Fibroblast of peridontal ligament (primary cell): Measurements from ENCODE around the gene DAO.

Experiments used
- DNase-seq: peaks from one replicate; pipeline ENCODE4 v3.0.0-alpha.2; 2010; ENCODE audit errors: extremely low read depth

DAO gene

DNA sequence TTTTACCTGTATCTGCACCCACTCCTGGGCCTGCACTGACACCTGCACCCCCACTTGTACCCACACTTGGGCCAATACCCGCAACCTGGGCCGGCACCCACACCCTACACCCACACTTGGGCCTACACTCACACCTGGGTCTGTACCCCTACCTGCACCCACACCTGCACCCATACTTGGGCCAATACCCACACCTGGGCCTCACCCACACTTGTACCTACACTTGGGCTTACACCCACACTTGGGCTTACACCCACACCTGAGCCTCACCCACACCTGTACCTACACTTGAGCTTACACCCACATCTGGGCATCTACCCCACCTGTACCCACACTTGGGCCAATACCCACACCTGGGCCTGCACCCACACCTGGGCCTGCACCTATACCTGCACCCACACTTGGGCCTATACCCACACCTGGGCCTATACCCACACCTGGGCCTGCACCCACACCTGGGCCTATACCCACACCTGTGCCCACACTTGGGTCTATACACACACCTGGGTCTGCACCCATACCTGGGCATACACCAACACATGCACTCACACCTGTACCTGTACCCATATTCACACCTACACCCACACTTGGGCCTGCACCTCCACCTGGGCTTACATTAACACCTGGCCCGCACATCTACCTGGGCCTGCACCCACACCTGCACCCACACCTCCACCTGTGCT lies 39.2 kb downstream of the DAO start:
- no peak for DNase-seq

DNA sequence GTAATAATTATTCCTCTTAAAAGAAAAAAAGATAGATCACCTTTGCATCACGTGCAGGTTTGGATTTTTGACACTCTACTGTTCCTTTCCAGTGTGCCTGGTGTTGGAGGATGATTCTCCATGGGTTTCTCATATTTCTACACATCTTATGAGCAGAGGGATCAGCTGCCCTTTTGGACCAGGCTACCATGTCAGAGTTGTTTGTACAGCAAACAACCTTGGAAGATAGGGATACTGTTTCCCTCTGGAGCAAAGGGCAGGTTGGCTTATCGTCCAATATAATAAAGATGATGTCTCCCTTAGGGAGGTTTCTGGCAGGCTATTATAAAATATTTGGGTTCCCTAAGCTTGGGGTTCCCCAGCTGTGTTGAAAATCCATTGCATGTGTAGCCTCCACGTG lies 42.1 kb downstream of the DAO start:
- no peak for DNase-seq

DNA sequence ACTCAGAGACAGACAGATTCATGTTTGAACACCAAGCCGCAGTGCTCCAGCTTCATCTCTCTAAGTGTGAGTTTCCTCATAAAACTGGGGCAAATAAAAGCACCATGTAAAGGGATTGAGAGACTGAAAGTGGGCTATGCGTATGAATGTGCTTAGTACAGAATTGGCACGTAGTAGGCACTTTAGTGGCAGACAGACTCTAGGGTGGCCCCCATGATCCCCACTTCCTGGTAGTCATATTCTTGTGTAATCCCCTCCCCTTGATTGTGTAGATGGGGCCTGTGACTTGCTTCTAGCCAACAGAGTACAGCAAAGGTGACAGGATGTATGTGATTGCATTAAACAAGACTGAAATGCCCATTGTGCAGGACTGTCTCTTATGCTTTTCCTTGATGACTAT lies 43.0 kb downstream of the DAO start:
- no peak for DNase-seq

DNA sequence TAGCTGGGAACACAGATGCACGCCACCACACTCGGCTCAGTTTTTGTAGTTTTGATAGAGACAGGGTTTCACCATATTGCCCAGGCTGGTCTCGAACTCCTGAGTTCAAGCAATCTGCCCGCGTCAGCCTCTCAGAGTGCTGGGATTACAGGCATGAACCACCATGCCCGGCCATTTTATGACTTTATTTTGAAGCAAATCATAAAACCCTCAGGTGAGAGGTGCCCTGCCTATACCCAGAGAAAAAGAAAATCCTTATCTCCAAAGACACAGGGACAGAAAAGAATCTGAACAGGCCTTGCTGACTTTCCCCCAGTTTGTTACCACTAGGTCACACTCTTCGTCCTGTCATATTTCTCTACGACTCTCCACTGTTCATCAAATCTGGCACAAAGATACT lies 48.8 kb downstream of the DAO start:
- no peak for DNase-seq

DNA sequence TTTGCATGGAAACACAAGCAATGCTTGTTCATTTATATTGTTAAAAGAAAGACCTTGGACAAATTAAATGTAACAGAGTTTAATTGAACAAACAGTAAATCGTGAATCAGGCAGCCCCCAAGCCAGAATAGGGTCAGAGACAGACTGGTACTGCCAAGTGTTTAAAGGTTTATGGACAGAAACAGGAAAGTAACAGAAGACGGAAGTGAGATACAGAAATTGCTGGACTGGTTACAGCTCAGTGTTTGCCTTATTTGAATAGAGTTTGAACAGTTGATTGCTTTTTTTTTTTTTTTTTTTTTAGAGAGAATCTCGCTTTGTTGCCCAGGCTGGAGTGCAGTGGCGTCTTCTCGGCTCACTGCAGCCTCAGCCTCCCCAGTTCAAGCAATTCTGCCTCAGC lies 50.3 kb downstream of the DAO start:
- no peak for DNase-seq

DNA sequence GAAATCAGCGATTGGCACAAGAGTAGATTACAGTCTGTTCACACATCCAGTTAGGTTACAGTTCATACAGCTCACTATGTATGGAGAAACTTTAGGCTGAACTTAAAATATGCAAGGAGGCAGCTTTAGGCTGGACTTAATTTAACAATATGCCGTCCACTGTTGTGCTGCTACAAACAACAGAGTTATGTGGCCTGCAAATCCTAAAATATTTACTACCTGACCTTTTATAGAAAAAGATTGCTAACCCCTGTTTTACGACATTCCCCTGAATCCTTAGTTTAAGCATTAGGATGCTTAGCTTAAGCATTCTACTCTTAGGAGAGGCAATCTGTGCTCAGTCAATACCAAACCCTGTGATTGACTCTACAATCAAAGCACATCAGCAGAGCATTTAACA lies 50.9 kb downstream of the DAO start:
- DNase-seq = no peak

DNA sequence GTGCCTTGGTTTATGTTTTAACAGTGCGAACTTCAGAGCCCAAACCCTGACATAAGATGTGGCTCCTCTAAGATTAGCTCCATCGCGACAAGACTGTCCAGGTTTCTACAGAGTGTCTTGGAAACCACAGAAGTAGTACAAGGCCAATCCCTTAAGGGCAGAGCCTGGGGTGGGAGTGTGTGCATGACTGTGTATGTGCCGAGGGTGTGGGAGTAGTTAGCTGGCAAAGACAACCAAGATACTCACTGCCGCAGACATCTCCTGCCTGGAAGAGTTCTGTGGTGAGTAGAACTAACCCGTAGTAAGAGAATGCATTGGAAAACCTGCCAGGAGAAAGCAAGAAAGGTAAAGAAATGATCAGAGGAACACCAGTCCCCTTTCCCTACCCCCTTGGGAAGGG lies 54.1 kb downstream of the DAO start:
- DNase-seq = no peak

DNA sequence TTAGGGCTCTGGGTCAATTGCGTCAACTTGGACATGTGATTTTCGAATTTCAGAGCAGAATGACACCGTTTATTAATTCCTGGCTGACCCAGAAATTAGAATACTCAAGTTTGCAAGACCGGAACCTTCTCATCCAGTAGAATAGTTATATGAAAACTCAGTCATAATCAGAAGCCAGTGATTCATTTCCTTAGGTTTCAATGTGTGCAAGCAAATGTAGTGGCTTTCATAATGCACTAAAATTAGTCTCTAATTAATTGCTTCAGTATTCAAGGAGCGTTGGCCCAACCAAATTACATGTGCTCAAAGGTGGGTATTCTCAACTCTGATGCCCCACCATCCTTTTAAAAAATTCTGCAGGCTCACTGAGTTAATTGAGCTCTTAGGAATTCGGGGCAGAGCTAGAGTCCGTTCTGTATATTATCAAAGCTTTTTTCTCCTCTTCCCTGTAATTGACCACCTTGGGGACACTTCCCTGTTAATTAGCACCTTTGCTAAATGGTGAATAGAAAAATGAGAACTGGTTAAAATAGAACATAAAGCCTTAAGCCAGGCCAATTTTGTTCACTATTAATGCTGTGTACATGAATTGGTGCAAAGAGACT lies 55.4 kb downstream of the DAO start:
- DNase-seq = no peak

DNA sequence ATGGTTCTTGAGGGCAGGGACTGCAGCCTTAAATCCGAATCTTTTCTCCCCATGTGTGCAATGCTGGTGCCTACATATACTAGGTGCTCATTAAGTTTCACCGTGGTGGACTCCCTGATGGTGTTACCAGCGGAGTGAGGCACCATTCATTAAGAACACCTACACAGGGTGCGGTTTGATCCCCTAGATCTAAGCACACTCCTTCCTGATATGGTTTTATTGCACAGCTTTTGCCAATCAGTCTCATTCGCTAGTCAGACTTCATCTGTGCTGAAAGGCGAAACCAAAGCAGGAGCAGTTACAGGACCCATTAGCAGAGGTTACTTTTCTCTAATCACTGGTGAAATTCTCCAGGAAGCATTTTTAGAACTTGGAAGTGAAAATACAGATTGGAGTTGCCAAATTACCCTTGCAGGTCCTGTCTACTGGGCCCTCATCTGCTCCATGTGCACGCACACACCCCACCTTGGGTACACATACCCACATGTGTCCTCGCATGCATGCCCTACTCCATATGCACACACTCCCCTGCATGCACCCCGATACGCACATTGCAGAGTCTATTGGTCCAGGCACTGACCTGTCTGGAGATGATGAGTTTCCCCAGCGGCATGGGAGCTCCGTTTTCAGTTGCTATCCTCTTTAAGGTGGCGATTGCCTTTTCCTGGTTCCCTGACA lies 58.5 kb downstream of the DAO start:
- DNase-seq = no peak

DNA sequence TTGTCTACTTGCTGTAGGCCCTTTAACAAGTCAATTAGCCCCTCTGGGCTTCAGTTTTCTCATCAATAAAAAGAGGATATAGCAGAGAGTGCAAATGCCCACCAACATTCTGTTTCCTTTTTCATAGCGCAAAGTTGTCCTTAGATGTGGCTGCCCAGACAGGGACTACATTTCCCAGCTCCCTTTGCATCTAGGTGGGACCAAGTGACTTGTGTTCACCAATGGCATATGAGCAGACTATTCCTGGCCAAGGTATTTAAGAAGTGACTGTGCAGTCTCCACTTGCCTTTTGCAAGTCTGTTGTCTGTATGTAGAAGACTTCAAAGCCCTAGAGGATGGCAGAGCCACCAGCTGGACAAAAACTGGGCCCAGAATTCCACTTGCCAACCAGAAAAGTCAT lies 59.7 kb downstream of the DAO start:
- DNase-seq = no peak

DNA sequence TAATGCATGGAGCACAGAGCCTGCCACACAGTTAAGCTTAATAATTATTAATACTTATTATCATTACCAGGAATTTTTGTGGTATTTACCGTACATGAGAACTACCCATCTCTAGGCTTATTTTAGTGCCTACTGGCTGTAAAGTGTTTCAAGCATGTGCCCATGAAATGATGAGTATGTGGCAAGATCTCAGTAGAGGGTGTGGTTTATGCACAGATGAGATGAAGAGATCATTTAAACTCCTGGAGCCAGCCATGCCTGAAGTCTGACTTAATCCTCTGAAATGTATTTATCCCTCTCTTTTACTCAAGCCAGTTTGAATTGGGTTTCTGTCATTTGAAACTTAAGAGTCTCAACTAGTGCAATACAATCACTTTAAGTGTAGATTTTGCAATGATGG lies 60.2 kb downstream of the DAO start:
- no peak for DNase-seq

DNA sequence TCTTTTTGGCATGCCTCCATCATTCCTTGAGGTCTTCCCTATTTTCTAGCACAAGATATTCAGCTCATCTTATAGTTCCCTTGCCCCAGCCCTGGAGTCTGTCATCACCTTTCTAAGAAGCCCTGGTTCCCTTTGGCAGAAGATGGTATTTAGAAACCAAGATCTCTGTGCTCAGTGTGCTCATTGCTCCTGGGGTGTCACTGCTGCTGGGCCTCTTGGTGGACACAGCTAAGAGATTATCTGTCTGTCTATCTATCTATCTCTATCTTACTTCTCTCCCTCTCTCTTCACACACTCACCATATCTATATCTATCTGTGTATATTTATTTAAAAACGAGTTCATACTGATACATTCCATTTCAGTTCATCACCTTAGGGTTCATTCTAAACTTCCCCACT lies 67.2 kb downstream of the DAO start:
- no peak for DNase-seq

DNA sequence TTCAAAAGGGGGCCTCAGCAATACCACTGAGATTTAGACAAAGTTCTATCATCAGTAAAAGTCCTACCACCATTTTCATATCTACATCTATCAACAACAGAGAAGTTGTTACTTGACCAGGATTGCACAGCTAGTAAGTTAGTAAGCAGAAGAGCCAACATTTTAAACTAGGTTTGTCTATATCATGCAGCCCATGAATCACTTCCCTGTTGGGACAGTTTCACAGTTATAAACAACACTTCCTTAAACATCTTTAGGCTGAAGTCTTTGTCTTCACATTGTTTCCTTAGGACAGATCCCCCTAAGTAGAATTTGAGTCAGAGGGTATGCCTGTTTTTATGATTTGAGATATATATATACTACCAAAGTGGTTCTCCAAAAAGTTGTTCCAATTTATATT lies 68.5 kb downstream of the DAO start:
- no peak for DNase-seq

DNA sequence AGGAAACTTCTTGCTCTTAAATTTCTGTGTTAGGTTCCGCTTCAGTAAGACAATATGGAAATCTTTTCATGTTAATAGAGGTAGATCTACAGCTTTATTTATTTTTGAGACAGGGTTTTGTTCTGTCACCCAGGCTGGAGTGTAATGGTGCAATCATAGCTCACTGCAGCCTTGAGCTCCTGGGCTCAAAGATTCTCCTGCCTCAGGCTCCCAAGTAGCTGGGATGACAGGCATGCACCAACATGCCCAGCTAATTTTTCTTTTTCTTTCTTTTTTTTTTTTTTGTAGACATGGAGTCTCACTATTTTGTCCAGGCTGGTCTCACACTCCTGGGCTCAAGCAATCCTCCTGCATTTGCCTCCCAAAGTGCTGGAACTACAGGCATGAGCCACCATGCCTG lies 70.1 kb downstream of the DAO start:
- DNase-seq = no peak
